Panc1 (cell line): ENCODE data around the gene TLE4.

Source experiments
- POLR2AphosphoS5 ChIP-seq: IDR thresholded peaks from 2 replicates; pipeline ENCODE4 v1.6.1; 2012; ENCODE audit warnings: mild to moderate bottlenecking, low read depth, low read length, moderate library complexity
- TF ChIP-seq, protein P1 (sequence below): fragments of 450-650 bp; IDR thresholded peaks from 2 replicates; pipeline ENCODE4 v1.5.1; 2017; ENCODE audit warnings: mild to moderate bottlenecking

DNA sequence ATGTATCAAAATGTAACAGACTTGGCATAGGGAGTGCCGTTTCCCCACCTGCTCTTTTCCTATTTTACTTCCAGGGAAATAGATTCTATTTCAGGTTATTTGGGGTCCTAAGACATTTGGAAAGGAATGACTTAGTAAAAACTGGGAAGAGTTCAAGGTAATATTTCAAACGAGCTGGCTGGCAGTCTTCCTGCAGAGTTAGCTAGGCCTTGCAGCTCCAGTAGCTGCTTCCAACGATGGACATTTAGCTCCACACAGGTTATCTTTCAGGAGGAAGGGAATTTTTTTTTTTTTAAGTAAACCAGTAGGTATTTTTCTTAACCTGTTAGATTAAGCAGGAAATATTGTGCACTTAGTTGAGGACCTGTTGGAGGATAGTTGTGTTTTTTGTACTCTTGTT lies 45.2 kb downstream of the TLE4 start:
- TF ChIP-seq, protein P1, sequence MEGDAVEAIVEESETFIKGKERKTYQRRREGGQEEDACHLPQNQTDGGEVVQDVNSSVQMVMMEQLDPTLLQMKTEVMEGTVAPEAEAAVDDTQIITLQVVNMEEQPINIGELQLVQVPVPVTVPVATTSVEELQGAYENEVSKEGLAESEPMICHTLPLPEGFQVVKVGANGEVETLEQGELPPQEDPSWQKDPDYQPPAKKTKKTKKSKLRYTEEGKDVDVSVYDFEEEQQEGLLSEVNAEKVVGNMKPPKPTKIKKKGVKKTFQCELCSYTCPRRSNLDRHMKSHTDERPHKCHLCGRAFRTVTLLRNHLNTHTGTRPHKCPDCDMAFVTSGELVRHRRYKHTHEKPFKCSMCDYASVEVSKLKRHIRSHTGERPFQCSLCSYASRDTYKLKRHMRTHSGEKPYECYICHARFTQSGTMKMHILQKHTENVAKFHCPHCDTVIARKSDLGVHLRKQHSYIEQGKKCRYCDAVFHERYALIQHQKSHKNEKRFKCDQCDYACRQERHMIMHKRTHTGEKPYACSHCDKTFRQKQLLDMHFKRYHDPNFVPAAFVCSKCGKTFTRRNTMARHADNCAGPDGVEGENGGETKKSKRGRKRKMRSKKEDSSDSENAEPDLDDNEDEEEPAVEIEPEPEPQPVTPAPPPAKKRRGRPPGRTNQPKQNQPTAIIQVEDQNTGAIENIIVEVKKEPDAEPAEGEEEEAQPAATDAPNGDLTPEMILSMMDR: no peak
- no peak for TF ChIP-seq POLR2AphosphoS5
